Activated B cell treated with CpG ODN at 0.5 μM for 24 hours (primary cell): ENCODE data around the gene APLP2. TPM values are rescaled to one million over a fixed set of nuclear protein-coding genes. Genes with fewer than 3 reads are reported as not detected.

ENCODE experiments used
- ATAC-seq: fragments of 200-7000 bp; cut with Tn5 transposase; one replicate; pipeline ENCODE4 v1.10.0; 2021; ENCODE audit warnings: low read depth, mild to moderate bottlenecking, moderate library complexity
- CTCF ChIA-PET: fragments of 350-600 bp; sonication (Branson Sonifier 250); formaldehyde crosslinking; loops from one replicate; lab custom pipeline; 2021; ENCODE audit warnings: antibody characterized with exemption; lab: Charles Lee
- POLR2A ChIA-PET: fragments of 350-600 bp; sonication (Branson Sonifier 250); formaldehyde crosslinking; loops from one replicate; lab custom pipeline; 2021; ENCODE audit warnings: antibody characterized with exemption; lab: Charles Lee
- DNase-seq: peaks from one replicate; pipeline ENCODE4 v3.0.0; 2022
- H3K27ac Mint-ChIP-seq: one replicate; pipeline ENCODE4 v1.8.0; 2020; ENCODE audit warnings: mixed read lengths
- H3K27me3 Mint-ChIP-seq: one replicate; pipeline ENCODE4 v1.8.0; 2021; ENCODE audit warnings: mixed read lengths
- H3K36me3 Mint-ChIP-seq: one replicate; pipeline ENCODE4 v1.8.0; 2021; ENCODE audit warnings: low read depth, mixed read lengths
- H3K4me1 Mint-ChIP-seq: one replicate; pipeline ENCODE4 v1.8.0; 2021; ENCODE audit warnings: mixed read lengths
- H3K4me3 Mint-ChIP-seq: one replicate; pipeline ENCODE4 v1.8.0; 2020; ENCODE audit warnings: mild to moderate bottlenecking, mixed read lengths
- H3K9me3 Mint-ChIP-seq: one replicate; pipeline ENCODE4 v1.8.0; 2020; ENCODE audit warnings: mixed read lengths
- CTCF ChIP-seq: fragments of 200-600 bp; IDR thresholded peaks from one replicate; pipeline ENCODE4 v1.8.0; 2022; ENCODE audit warnings: antibody characterized with exemption, mild to moderate bottlenecking
- intact Hi-C: fragments of 100-400 bp; cut with micrococcal nuclease; formaldehyde crosslinking; loops from one replicate; pipeline ENCODE4 v1.15.1; 2024
- total RNA-seq: library from RNA; stranded (reverse); gene quantifications from 2 replicates; pipeline ENCODE4 v1.2.3, GENCODE V29; 2022

The APLP2 gene
- total RNA-seq, 1 donor from 2014 or later, result 50.8 TPM

- no peak for ATAC-seq
- intact Hi-C loops, result no loop called here
Measured at GRCh38 chr11:130042093-130042591, 27.6 kb upstream of the APLP2 start.

GRCh38 chr11:130043575-130043974 is 26.1 kb upstream of the APLP2 start:
- H3K36me3 Mint-ChIP-seq, result no peaks in the 10 kb centered on the region
- no peaks in the 10 kb centered on the region for H3K9me3 Mint-ChIP-seq
- DNase-seq, result no peak
- TF ChIP-seq CTCF, result no peak
- intact Hi-C loops, result no loop called here
- ATAC-seq, result no peak
- no peak overlapping the region for H3K27ac Mint-ChIP-seq
- H3K27me3 Mint-ChIP-seq, result peaks cover 11% of the 10 kb centered on the region
- CTCF ChIA-PET, result no interaction called here
- POLR2A ChIA-PET, result no interaction called here
- peaks cover 4% of the 10 kb centered on the region for H3K4me1 Mint-ChIP-seq
- H3K4me3 Mint-ChIP-seq, result no peak overlapping the region

More at GRCh38 chr11:130042093-130042591, 27.6 kb upstream of the APLP2 start:
- TF ChIP-seq CTCF, result no peak
- Mint-ChIP-seq H3K4me3 (no peak overlapping the region), H3K36me3 (no peaks in the 10 kb centered on the region), H3K4me1 (peaks cover 4% of the 10 kb centered on the region), H3K27me3 (peaks cover 18% of the 10 kb centered on the region), H3K9me3 (no peaks in the 10 kb centered on the region), H3K27ac (no peak overlapping the region)
- POLR2A ChIA-PET, result interaction anchor here (0.6 kb wide), 1 partner anchor 39 kb away, joined by 10 read pairs; no protein-coding TSS in a partner anchor
- CTCF ChIA-PET, result no interaction called here
- DNase-seq, result no peak

- Mint-ChIP-seq H3K9me3 (no peaks in the 10 kb centered on the region), H3K27me3 (peaks cover 7% of the 10 kb centered on the region), H3K4me3 (no peak overlapping the region), H3K36me3 (no peaks in the 10 kb centered on the region), H3K4me1 (peaks cover 4% of the 10 kb centered on the region), H3K27ac (no peak overlapping the region)
- TF ChIP-seq CTCF, result no peak
- intact Hi-C loops, result no loop called here
- no peak for DNase-seq
- POLR2A ChIA-PET, result no interaction called here
- ATAC-seq, result no peak
- CTCF ChIA-PET, result no interaction called here
Measured at GRCh38 chr11:130047141-130047540, 22.6 kb upstream of the APLP2 start.

- TF ChIP-seq CTCF, result no peak
- Mint-ChIP-seq H3K4me1 (no peaks in the 10 kb centered on the region), H3K27ac (no peak overlapping the region), H3K4me3 (no peak overlapping the region), H3K9me3 (no peaks in the 10 kb centered on the region), H3K27me3 (peaks cover 11% of the 10 kb centered on the region), H3K36me3 (no peaks in the 10 kb centered on the region)
- no peak for DNase-seq
- intact Hi-C loops, result no loop called here
- CTCF ChIA-PET, result no interaction called here
- no peak for ATAC-seq
- POLR2A ChIA-PET, result interaction anchor here (0.7 kb wide), 1 partner anchor 8 kb away, joined by 5 read pairs; no protein-coding TSS in a partner anchor
Measured at GRCh38 chr11:130049328-130049771, 20.3 kb upstream of the APLP2 start.

GRCh38 chr11:130050257-130050656 is 19.4 kb upstream of the APLP2 start:
- H3K4me1 Mint-ChIP-seq, result no peaks in the 10 kb centered on the region
- H3K36me3 Mint-ChIP-seq, result no peaks in the 10 kb centered on the region
- TF ChIP-seq CTCF, result no peak
- H3K27ac Mint-ChIP-seq, result no peak overlapping the region
- no peaks in the 10 kb centered on the region for H3K9me3 Mint-ChIP-seq
- POLR2A ChIA-PET, result no interaction called here
- no peak overlapping the region for H3K4me3 Mint-ChIP-seq
- DNase-seq (no peak), ATAC-seq (no peak)
- CTCF ChIA-PET, result no interaction called here
- intact Hi-C loops, result no loop called here
- peaks cover 11% of the 10 kb centered on the region for H3K27me3 Mint-ChIP-seq
